GM12878 (cell line): ENCODE measurements around the gene CAMK1. TPM values are rescaled to one million over a fixed set of nuclear protein-coding genes. Genes with fewer than 3 reads are reported as not detected.
A peak's percentile ranks its signal among the peaks of the same experiment; 100 is the strongest.

Source experiments
- ATAC-seq: fragments of 200-7000 bp; cut with Tn5 transposase; 3 replicates; pipeline ENCODE4 v1.9.1; 2020; ENCODE audit warnings: mild to moderate bottlenecking, moderate library complexity
- BruUV-seq: library from RNA; stranded (reverse); fragments of 400-500 nt; replicated peaks from 2 replicates; lab custom pipeline; 2021; lab: Mats Ljungman, UMichigan
- CTCF ChIA-PET: fragments of 300-600 bp; sonication (Branson Sonifier 250); formaldehyde crosslinking; extraction: SDS; loops from one replicate; lab custom pipeline; 2021; ENCODE audit warnings: inconsistent platforms; lab: Yijun Ruan, JAX
- POLR2A ChIA-PET: fragments of 350-600 bp; formaldehyde crosslinking; extraction: SDS; loops from one replicate; lab custom pipeline; 2021; ENCODE audit warnings: inconsistent platforms; lab: Charles Lee
- RAD21 ChIA-PET: fragments of 300-600 bp; sonication (Branson Sonifier 250); formaldehyde crosslinking; loops from one replicate; lab custom pipeline; 2023; ENCODE audit warnings: antibody characterized with exemption; ENCODE audit not compliant: unreplicated experiment; lab: Charles Lee
- SMC1A ChIA-PET: fragments of 300-600 bp; sonication (Branson Sonifier 250); formaldehyde crosslinking; loops from one replicate; lab custom pipeline; 2023; ENCODE audit not compliant: unreplicated experiment, uncharacterized antibody; lab: Charles Lee
- DNase-seq: peaks from one replicate; pipeline ENCODE4 v3.0.0-alpha.2; 2011; ENCODE audit warnings: low read depth, low spot score
- FAIRE-seq: peaks from 3 replicates; lab custom pipeline; 2011; peaks lifted over from hg19 to GRCh38; lab: Jason Lieb, UNC
- H2AFZ ChIP-seq: 2 replicates; pipeline ENCODE4 v1.6.0; 2011; ENCODE audit warnings: low read depth, low read length, control low read depth; ENCODE audit not compliant: control insufficient read depth
- H3K27ac ChIP-seq: 2 replicates; pipeline ENCODE4 v1.5.1; 2011; ENCODE audit warnings: control low read depth; ENCODE audit not compliant: control insufficient read depth, insufficient read depth
- H3K27me3 ChIP-seq, 2 experiments: replicated peaks in 1 of 2; 2 replicates each; pipeline versions ENCODE4 v1.6.0 to v1.6.1; 2011; ENCODE audit warnings: low read length in 1 of 2; ENCODE audit not compliant: control insufficient read depth in 2 of 2, insufficient read depth in 2 of 2
- H3K36me3 ChIP-seq, 2 experiments: 2 replicates each; pipeline ENCODE4 v1.5.1; 2011; ENCODE audit warnings: low read length in 1 of 2; ENCODE audit not compliant: control insufficient read depth in 2 of 2, insufficient read depth in 2 of 2
- H3K4me1 ChIP-seq: 2 replicates; pipeline ENCODE4 v1.6.1; 2011; ENCODE audit warnings: mild to moderate bottlenecking, low read length, moderate library complexity, mixed read lengths; ENCODE audit not compliant: control insufficient read depth, insufficient read depth
- H3K4me2 ChIP-seq: 2 replicates; pipeline ENCODE4 v1.6.0; 2011; ENCODE audit warnings: control low read depth; ENCODE audit not compliant: control insufficient read depth, insufficient read depth
- H3K4me3 ChIP-seq: fragments of 200-600 bp; sonication (generic); 2 replicates; pipeline ENCODE4 v1.5.1; 2016
- H3K79me2 ChIP-seq: 2 replicates; pipeline ENCODE4 v1.6.0; 2011; ENCODE audit warnings: low read length; ENCODE audit not compliant: control insufficient read depth, insufficient read depth
- H3K9ac ChIP-seq: 2 replicates; pipeline ENCODE4 v1.8.0; 2011; ENCODE audit warnings: low read length, control low read depth, mixed read lengths; ENCODE audit not compliant: control insufficient read depth, insufficient read depth
- H3K9me3 ChIP-seq: replicated peaks from 3 replicates; pipeline ENCODE4 v1.5.1; 2011; ENCODE audit warnings: mild to moderate bottlenecking, low read length; ENCODE audit not compliant: control insufficient read depth, insufficient read depth
- H4K20me1 ChIP-seq: 2 replicates; pipeline ENCODE4 v1.6.0; 2011; ENCODE audit not compliant: control insufficient read depth, insufficient read depth
- CBX3 ChIP-seq: fragments of 200-600 bp; sonication (generic); IDR thresholded peaks from 2 replicates; pipeline ENCODE4 v1.6.1; 2016; ENCODE audit warnings: low read depth, borderline replicate concordance
- CEBPZ ChIP-seq: fragments of 150-350 bp; IDR thresholded peaks from 2 replicates; pipeline ENCODE4 v1.6.1; 2016; ENCODE audit warnings: low read depth, low read length
- FOXM1 ChIP-seq: IDR thresholded peaks from 2 replicates; pipeline ENCODE4 v1.6.1; 2012; ENCODE audit warnings: low read depth, mild to moderate bottlenecking, inconsistent platforms, low read length, moderate library complexity
- NFYB ChIP-seq: IDR thresholded peaks from 2 replicates; pipeline ENCODE4 v1.6.1; 2011; ENCODE audit warnings: low read depth, mild to moderate bottlenecking, low read length, improper control_type of control experiment, moderate library complexity; ENCODE audit not compliant: insufficient read depth
- PAX5 ChIP-seq: IDR thresholded peaks from 2 replicates; pipeline ENCODE4 v1.6.1; 2011; ENCODE audit warnings: low read depth, low read length, borderline replicate concordance
- SIX5 ChIP-seq: IDR thresholded peaks from 2 replicates; pipeline ENCODE4 v1.6.1; 2011; ENCODE audit warnings: mild to moderate bottlenecking, low read depth, low read length, moderate library complexity; ENCODE audit not compliant: severe bottlenecking
- SPI1 ChIP-seq: IDR thresholded peaks from 2 replicates; pipeline ENCODE4 v1.6.1; 2011; ENCODE audit warnings: low read depth, mild to moderate bottlenecking, low read length, moderate library complexity, borderline replicate concordance; ENCODE audit not compliant: insufficient read depth
- USF2 ChIP-seq: IDR thresholded peaks from 2 replicates; pipeline ENCODE4 v1.6.1; 2011; ENCODE audit warnings: low read depth, low read length, improper control_type of control experiment, borderline replicate concordance
- ZNF207 ChIP-seq: fragments of 450-650 bp; IDR thresholded peaks from 2 replicates; pipeline ENCODE4 v1.6.1; 2014; ENCODE audit warnings: antibody characterized with exemption, mild to moderate bottlenecking, borderline replicate concordance
- WGBS: methylation state at CpG from one replicate; pipeline ENCODE4 v1.1.6; 2016; ENCODE audit warnings: low lambda C conversion rate; ENCODE audit not compliant: insufficient replicate concordance, insufficient coverage; ENCODE audit errors: missing lambda C conversion rate; 5-methylcytosine and 5-hydroxymethylcytosine counted together
- in situ Hi-C: fragments of 300-500 bp; cut with MboI; formaldehyde crosslinking; loops from 9 replicates; pipeline ENCODE4 v1.14.3; 2018; ENCODE audit warnings: mixed read lengths
- intact Hi-C: fragments of 100-400 bp; cut with micrococcal nuclease; formaldehyde crosslinking; loops from one replicate; pipeline ENCODE4 v1.14.2; 2022; ENCODE audit not compliant: unreplicated experiment
- polyA plus RNA-seq, 11 experiments: library from polyadenylated mRNA; depleted of rRNA in 4 of 11; unstranded in 6 of 11; stranded (reverse) in 5 of 11; fragments of >200 nt; fragmentation: Nextera tagmentation in 4 of 11; fragmentation: Illumina TruSeq in 1 of 11; extraction: Ambion mirVana in 4 of 11; extraction: Trizol in 1 of 11; gene quantifications; 1 replicate in 1 of 11; 2 replicates in 10 of 11; pipeline versions ENCODE4 v1.2.1 to v1.2.3, GENCODE V29; 2011 to 2016; ENCODE audit warnings: inconsistent platforms in 2 of 11, missing spikeins in 2 of 11, low read depth in 1 of 11
- total RNA-seq, 4 experiments: library from RNA; depleted of rRNA in 3 of 4; stranded (reverse); fragments of >200 nt in 3 of 4; fragmentation: Illumina TruSeq in 1 of 4; extraction: Trizol in 1 of 4; gene quantifications; 2 replicates each; pipeline versions ENCODE4 v1.2.1 to v1.2.3, GENCODE V29; 2013 to 2021

The CAMK1 gene
- total and polyA plus RNA-seq, 10 of the 15 experiments (the other 5 are each of a cell fraction or from before 2014, with no cell fraction given): 0.24 to 2.1 (median 0.51) TPM; not detected in 2

GRCh38 chr3:9779075-9779593, 9.4 kb upstream of the CAMK1 start:
- Histone ChIP-seq H3K4me3 (no peak overlapping the region), H3K79me2 (no peaks in the 10 kb centered on the region), H3K27me3 (no peaks in the 10 kb centered on the region)
- ATAC-seq (no peak), DNase-seq (no peak), FAIRE-seq (no peak)
- ChIA-PET RAD21 (interaction anchor here (1.6 kb wide), 1 partner anchor 13 kb away, joined by 6 read pairs; the partner anchor contains the start of genes ARPC4 and TADA3), POLR2A (interaction anchor here (1.0 kb wide), 1 partner anchor 29 kb away, joined by 4 read pairs; the partner anchor contains the start of gene OGG1)
- WGBS: 47% methylated on average over 6 of the region's 6 CpGs
- TF ChIP-seq FOXM1 (no peak), SPI1 (peak; percentile 23; the same call in 1 of the 2 replicates), CEBPZ (no peak), CBX3 (no peak), SIX5 (no peak), USF2 (no peak), NFYB (no peak), ZNF207 (no peak), PAX5 (no peak)
- TF ChIP-seq, all 136 proteins: peak for 1
- intact Hi-C loops (no loop called here), in situ Hi-C loops (no loop called here)
- H3K27ac ChIP-seq: no peak overlapping the region
- no peak overlapping the region for H3K9ac ChIP-seq
- ChIA-PET CTCF (interaction anchor here (2.1 kb wide), 1 partner anchor 11 kb away, joined by 8 read pairs; no protein-coding TSS in a partner anchor), SMC1A (interaction anchor here (1.2 to 1.9 kb wide), 2 partner anchors 17 to 25 kb away, joined by 4 to 5 read pairs; no protein-coding TSS in a partner anchor)
- H4K20me1 ChIP-seq: no peaks in the 10 kb centered on the region
- peaks cover 2 to 7% of the 10 kb centered on the region in 2 experiments; a peak in 2 of 4 replicates for H3K36me3 ChIP-seq
- H3K9me3 ChIP-seq: no peaks in the 10 kb centered on the region
- no TSS peak for BruUV-seq
- H2AFZ ChIP-seq: no peak overlapping the region
- H3K4me1 ChIP-seq: peaks cover 31% of the 10 kb centered on the region
- no peak overlapping the region for H3K4me2 ChIP-seq
